Neutrophil (primary cell): ENCODE data around the gene CACNA2D4.

Experiments used
- H3K27ac ChIP-seq: fragments of 200-600 bp; sonication (generic); 2 replicates; pipeline ENCODE4 v1.5.1; 2016; ENCODE audit warnings: mild to moderate bottlenecking, moderate library complexity
- H3K27me3 ChIP-seq: fragments of 200-600 bp; sonication (generic); 2 replicates; pipeline ENCODE4 v1.6.0; 2016; ENCODE audit warnings: mild to moderate bottlenecking
- H3K36me3 ChIP-seq: fragments of 200-600 bp; sonication (generic); 2 replicates; pipeline ENCODE4 v1.5.1; 2017
- H3K4me1 ChIP-seq, 2 experiments: fragments of 200-600 bp in 1 of 2; sonication (generic) in 1 of 2; 1 replicate in 1 of 2; 2 replicates in 1 of 2; pipeline versions ENCODE4 v1.5.1 to v1.6.1; 2013 to 2016; ENCODE audit warnings: low read depth in 1 of 2, low read length in 1 of 2, mild to moderate bottlenecking in 1 of 2, moderate library complexity in 1 of 2; ENCODE audit not compliant: control insufficient read depth in 1 of 2, insufficient read depth in 1 of 2
- H3K4me3 ChIP-seq, 2 experiments: fragments of 200-600 bp in 1 of 2; sonication (generic) in 1 of 2; 1 replicate in 1 of 2; 2 replicates in 1 of 2; pipeline ENCODE4 v1.5.1; 2013 to 2016; ENCODE audit warnings: low read depth in 1 of 2, low read length in 1 of 2, mild to moderate bottlenecking in 1 of 2, moderate library complexity in 1 of 2
- H3K9me3 ChIP-seq: fragments of 200-600 bp; sonication (generic); 2 replicates; pipeline ENCODE4 v1.5.1; 2016
- TF ChIP-seq, protein P1 (sequence below): fragments of 200-600 bp; sonication (generic); IDR thresholded peaks from 2 replicates; pipeline ENCODE4 v1.5.1; 2016; ENCODE audit warnings: antibody characterized with exemption

Gene CACNA2D4

DNA sequence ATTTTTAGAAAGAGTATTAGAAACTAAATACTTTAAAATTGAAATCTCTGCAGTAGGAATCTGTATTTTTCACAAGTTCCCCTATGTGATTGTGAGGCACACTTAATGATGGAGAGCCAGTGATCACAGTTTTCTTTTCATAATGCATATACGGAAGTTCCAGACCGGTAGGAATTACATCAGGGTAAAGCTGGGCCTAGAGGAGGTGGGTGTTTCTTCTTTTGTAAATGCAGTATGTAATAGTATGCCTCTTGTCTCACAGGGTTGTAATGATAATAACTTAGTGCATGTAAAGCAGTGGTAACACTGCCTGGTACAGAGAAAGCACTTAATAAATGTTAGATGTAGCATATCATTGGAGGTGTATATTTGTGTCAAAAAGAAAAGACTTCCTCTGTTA, 155.3 kb downstream of the CACNA2D4 start:
- no peaks in the 10 kb centered on the region for H3K27me3 ChIP-seq
- TF ChIP-seq, protein P1, sequence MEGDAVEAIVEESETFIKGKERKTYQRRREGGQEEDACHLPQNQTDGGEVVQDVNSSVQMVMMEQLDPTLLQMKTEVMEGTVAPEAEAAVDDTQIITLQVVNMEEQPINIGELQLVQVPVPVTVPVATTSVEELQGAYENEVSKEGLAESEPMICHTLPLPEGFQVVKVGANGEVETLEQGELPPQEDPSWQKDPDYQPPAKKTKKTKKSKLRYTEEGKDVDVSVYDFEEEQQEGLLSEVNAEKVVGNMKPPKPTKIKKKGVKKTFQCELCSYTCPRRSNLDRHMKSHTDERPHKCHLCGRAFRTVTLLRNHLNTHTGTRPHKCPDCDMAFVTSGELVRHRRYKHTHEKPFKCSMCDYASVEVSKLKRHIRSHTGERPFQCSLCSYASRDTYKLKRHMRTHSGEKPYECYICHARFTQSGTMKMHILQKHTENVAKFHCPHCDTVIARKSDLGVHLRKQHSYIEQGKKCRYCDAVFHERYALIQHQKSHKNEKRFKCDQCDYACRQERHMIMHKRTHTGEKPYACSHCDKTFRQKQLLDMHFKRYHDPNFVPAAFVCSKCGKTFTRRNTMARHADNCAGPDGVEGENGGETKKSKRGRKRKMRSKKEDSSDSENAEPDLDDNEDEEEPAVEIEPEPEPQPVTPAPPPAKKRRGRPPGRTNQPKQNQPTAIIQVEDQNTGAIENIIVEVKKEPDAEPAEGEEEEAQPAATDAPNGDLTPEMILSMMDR = no peak
- H3K9me3 ChIP-seq = no peaks in the 10 kb centered on the region
- no peak overlapping the region for H3K4me3 ChIP-seq
- H3K4me1 ChIP-seq = peaks cover 7 to 8% of the 10 kb centered on the region in 2 experiments
- peaks cover 4% of the 10 kb centered on the region for H3K36me3 ChIP-seq
- peak overlapping the region; percentile 33 for H3K27ac ChIP-seq

GRCh38 chr12:1761857-1762256, 156.6 kb downstream of the CACNA2D4 start:
- Histone ChIP-seq H3K27me3 (no peaks in the 10 kb centered on the region), H3K27ac (no peak overlapping the region), H3K36me3 (peaks cover 17% of the 10 kb centered on the region), H3K9me3 (no peaks in the 10 kb centered on the region), H3K4me1 (peaks cover 7 to 8% of the 10 kb centered on the region in 2 experiments), H3K4me3 (no peak overlapping the region)
- TF ChIP-seq, protein P1 = no peak

DNA sequence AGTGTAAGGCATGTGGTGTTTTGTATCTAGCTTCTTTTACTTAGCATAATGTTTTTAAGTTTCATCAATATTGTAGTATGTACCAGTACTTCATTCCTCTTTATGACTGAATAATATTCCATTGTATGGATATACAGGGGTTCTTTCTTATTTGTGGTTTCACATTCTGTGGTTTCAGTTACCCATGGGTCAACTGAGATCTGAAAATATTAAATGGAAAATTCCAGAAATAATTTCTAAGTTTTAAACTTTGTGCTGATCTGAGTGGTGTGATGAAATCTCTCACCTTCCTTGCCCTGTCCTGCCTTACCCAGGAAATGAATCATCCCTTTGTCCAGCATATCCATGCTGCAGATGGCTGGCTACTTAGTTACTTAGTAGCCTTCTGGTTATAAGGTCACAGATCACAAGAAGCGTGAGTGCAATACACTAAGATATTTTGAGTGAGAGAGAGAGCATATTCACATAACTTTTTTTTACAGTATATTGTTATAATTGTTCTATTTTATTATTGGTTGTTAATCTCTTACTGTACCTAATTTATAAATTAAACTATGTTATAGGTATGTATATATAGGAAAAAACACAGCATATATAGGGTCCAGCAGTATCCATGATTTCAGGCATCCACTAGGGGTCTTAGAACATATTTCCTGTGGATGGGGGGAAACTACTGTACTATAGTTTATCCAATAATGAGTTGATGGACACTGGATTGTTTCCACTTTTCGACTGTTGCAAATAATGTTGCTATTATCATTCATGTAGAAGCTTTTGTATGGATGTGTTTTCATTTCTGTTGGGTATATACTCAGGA, 157.7 kb downstream of the CACNA2D4 start:
- TF ChIP-seq, protein P1 = no peak
- H3K4me1 ChIP-seq = peaks cover 7 to 8% of the 10 kb centered on the region in 2 experiments
- no peak overlapping the region for H3K4me3 ChIP-seq

GRCh38 chr12:1758887-1759286, 159.6 kb downstream of the CACNA2D4 start:
- TF ChIP-seq, protein P1 = no peak
- H3K36me3 ChIP-seq = peaks cover 29% of the 10 kb centered on the region

More for the DNA sequence above, 157.7 kb downstream of the CACNA2D4 start:
- H3K9me3 ChIP-seq = no peaks in the 10 kb centered on the region
- peaks cover 21% of the 10 kb centered on the region for H3K36me3 ChIP-seq
- no peak overlapping the region for H3K27ac ChIP-seq
- no peaks in the 10 kb centered on the region for H3K27me3 ChIP-seq

DNA sequence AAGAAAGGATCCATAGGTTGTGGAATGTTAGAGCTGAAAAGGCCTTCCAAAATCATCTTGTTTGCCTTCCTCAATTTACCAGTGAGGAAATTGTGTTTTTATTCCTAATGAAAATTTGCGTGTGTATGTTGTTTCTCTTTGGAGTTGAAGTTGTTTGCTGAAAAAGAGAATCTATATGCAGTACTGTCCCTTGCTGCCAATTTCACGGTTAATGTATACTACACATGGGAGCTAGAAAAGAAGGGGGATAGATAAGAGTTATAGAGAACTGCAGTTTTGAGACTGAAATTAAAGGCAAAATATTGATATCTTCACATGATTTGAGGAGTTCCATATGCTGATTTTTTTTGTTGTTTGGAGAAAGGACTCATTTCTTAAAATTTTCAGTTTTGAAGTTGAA, 160.1 kb downstream of the CACNA2D4 start:
- Histone ChIP-seq H3K27ac (no peak overlapping the region), H3K27me3 (no peaks in the 10 kb centered on the region), H3K4me1 (peaks cover 6% of the 10 kb centered on the region in 2 experiments), H3K9me3 (no peaks in the 10 kb centered on the region), H3K36me3 (peaks cover 29% of the 10 kb centered on the region), H3K4me3 (no peak overlapping the region)
- TF ChIP-seq, protein P1 = no peak

More at GRCh38 chr12:1758887-1759286, 159.6 kb downstream of the CACNA2D4 start:
- Histone ChIP-seq H3K9me3 (no peaks in the 10 kb centered on the region), H3K4me3 (no peak overlapping the region), H3K27ac (no peak overlapping the region), H3K4me1 (peaks cover 7 to 8% of the 10 kb centered on the region in 2 experiments), H3K27me3 (no peaks in the 10 kb centered on the region)
